ENCODE results near the gene KIZ.

GRCh38 chr20:21288587-21289370, 162.9 kb downstream of the KIZ start:
- TF ChIP-seq POLR2A (IDR thresholded peaks at IDR 0.05) (no peak), CTCF (IDR thresholded peaks at IDR 0.05 in 4 of 5, conservative IDR thresholded peaks at IDR 0.05 in 1 of 5) (no peak)
